IMR-90 (cell line): Measurements from ENCODE around the gene PPY. TPM values are rescaled to one million over a fixed set of nuclear protein-coding genes. Genes with fewer than 3 reads are reported as not detected.

ENCODE experiments used
- ATAC-seq: fragments of 200-7000 bp; cut with Tn5 transposase; 2 replicates; pipeline ENCODE4 v1.9.1; 2020; ENCODE audit warnings: low read depth, mild to moderate bottlenecking, moderate library complexity
- BruUV-seq: library from RNA; stranded (reverse); fragments of 400-500 nt; replicated peaks from 2 replicates; lab custom pipeline; 2021; lab: Mats Ljungman, UMichigan
- CTCF ChIA-PET: fragments of 300-600 bp; formaldehyde crosslinking; extraction: SDS; loops from one replicate; lab custom pipeline; 2021; ENCODE audit warnings: antibody characterized with exemption; lab: Yijun Ruan, JAX
- POLR2A ChIA-PET: fragments of 300-600 bp; sonication (Branson Sonifier 250); formaldehyde crosslinking; loops from one replicate; lab custom pipeline; 2022; ENCODE audit warnings: antibody characterized with exemption; ENCODE audit not compliant: unreplicated experiment; lab: Charles Lee
- DNase-seq: peaks from one replicate; pipeline ENCODE4 v3.0.0; 2013
- H2AFZ ChIP-seq: replicated peaks from 2 replicates; pipeline ENCODE3; 2013; ENCODE audit warnings: low read length, mild to moderate bottlenecking; ENCODE audit not compliant: poor library complexity
- H2AK5ac ChIP-seq: 2 replicates; pipeline ENCODE4 v1.6.1; 2013; ENCODE audit warnings: low read depth, low read length, inconsistent platforms
- H2AK9ac ChIP-seq: replicated peaks from 2 replicates; pipeline ENCODE3; 2013; ENCODE audit warnings: mild to moderate bottlenecking, low read depth, low read length, moderate library complexity; ENCODE audit not compliant: poor library complexity
- H2BK120ac ChIP-seq: 2 replicates; pipeline ENCODE4 v1.6.1; 2013; ENCODE audit warnings: low read depth, low read length, inconsistent platforms
- H2BK15ac ChIP-seq: 3 replicates; pipeline ENCODE4 v1.6.1; 2013; ENCODE audit warnings: low read depth, low read length, inconsistent platforms
- H2BK20ac ChIP-seq: 2 replicates; pipeline ENCODE4 v1.6.1; 2013; ENCODE audit warnings: low read depth, mild to moderate bottlenecking, inconsistent platforms, low read length, moderate library complexity
- H2BK5ac ChIP-seq: 2 replicates; pipeline ENCODE4 v1.6.1; 2013; ENCODE audit warnings: mild to moderate bottlenecking, low read depth, low read length, inconsistent platforms; ENCODE audit not compliant: poor library complexity, severe bottlenecking
- H3K14ac ChIP-seq: replicated peaks from 2 replicates; pipeline ENCODE4 v1.6.1; 2013; ENCODE audit warnings: low read depth, low read length, inconsistent platforms
- H3K18ac ChIP-seq: 2 replicates; pipeline ENCODE4 v1.6.1; 2013; ENCODE audit warnings: low read depth, low read length, control low read depth
- H3K23ac ChIP-seq: 2 replicates; pipeline ENCODE4 v1.6.1; 2013; ENCODE audit warnings: low read depth, low read length, inconsistent platforms
- H3K27ac ChIP-seq: 2 replicates; pipeline ENCODE4 v1.5.1; 2013; ENCODE audit warnings: mild to moderate bottlenecking, control low read depth, low read length; ENCODE audit not compliant: insufficient read depth
- H3K27me3 ChIP-seq: 2 replicates; pipeline ENCODE4 v1.6.1; 2013; ENCODE audit warnings: low read length; ENCODE audit not compliant: control insufficient read depth, insufficient read depth
- H3K36me3 ChIP-seq: 2 replicates; pipeline ENCODE4 v1.6.1; 2013; ENCODE audit warnings: low read length, mixed read lengths; ENCODE audit not compliant: control insufficient read depth, insufficient read depth
- H3K4ac ChIP-seq: 2 replicates; pipeline ENCODE4 v1.6.1; 2013; ENCODE audit warnings: low read depth, low read length, inconsistent platforms
- H3K4me1 ChIP-seq: 2 replicates; pipeline ENCODE4 v1.6.1; 2013; ENCODE audit warnings: low read length, mixed read lengths; ENCODE audit not compliant: control insufficient read depth, insufficient read depth
- H3K4me2 ChIP-seq: 2 replicates; pipeline ENCODE4 v1.6.1; 2013; ENCODE audit warnings: low read depth, mild to moderate bottlenecking, control low read depth, low read length, moderate library complexity
- H3K4me3 ChIP-seq: 2 replicates; pipeline ENCODE4 v1.5.1; 2013; ENCODE audit warnings: low read depth, mild to moderate bottlenecking, control low read depth, low read length, moderate library complexity; ENCODE audit not compliant: insufficient read depth
- H3K56ac ChIP-seq: 2 replicates; pipeline ENCODE4 v1.6.1; 2013; ENCODE audit warnings: low read length, inconsistent platforms; ENCODE audit not compliant: insufficient read depth; ENCODE audit errors: extremely low read depth
- H3K79me1 ChIP-seq, 2 experiments: 2 replicates each; pipeline ENCODE4 v1.6.1; 2013; ENCODE audit warnings: low read length in 2 of 2, inconsistent platforms in 1 of 2, low read depth in 1 of 2
- H3K9ac ChIP-seq: 2 replicates; pipeline ENCODE4 v1.6.1; 2013; ENCODE audit warnings: low read depth, low read length, control low read depth
- H3K9me1 ChIP-seq: 2 replicates; pipeline ENCODE4 v1.6.1; 2013; ENCODE audit warnings: low read length, inconsistent platforms; ENCODE audit not compliant: insufficient read depth
- H3K9me3 ChIP-seq: 2 replicates; pipeline ENCODE4 v1.6.1; 2013; ENCODE audit warnings: low read length; ENCODE audit not compliant: control insufficient read depth, insufficient read depth
- H4K20me1 ChIP-seq: 2 replicates; pipeline ENCODE4 v1.6.1; 2013; ENCODE audit warnings: low read length, inconsistent platforms; ENCODE audit not compliant: insufficient read depth
- H4K5ac ChIP-seq: 2 replicates; pipeline ENCODE4 v1.6.1; 2013; ENCODE audit warnings: mild to moderate bottlenecking, low read depth, low read length, control low read depth
- H4K8ac ChIP-seq, 2 experiments: 2 replicates each; pipeline ENCODE4 v1.6.1; 2013; ENCODE audit warnings: low read depth in 2 of 2, low read length in 2 of 2, control low read depth in 1 of 2, inconsistent platforms in 1 of 2
- H4K91ac ChIP-seq: 2 replicates; pipeline ENCODE4 v1.6.1; 2013; ENCODE audit warnings: low read depth, low read length, inconsistent platforms; ENCODE audit not compliant: insufficient read depth
- BHLHE40 ChIP-seq: fragments of 150-350 bp; IDR thresholded peaks from 2 replicates; pipeline ENCODE4 v1.6.1; 2016; ENCODE audit warnings: mild to moderate bottlenecking, low read depth, low read length
- FOS ChIP-seq: fragments of 150-350 bp; IDR thresholded peaks from 2 replicates; pipeline ENCODE4 v1.6.1; 2016; ENCODE audit warnings: low read depth, low read length
- WGBS, 2 experiments: methylation state at CpG; one replicate each; pipeline versions ENCODE4 v1.1.5 to v1.1.7; 2013; ENCODE audit warnings: missing lambda C conversion rate in 2 of 2; ENCODE audit not compliant: insufficient read length in 1 of 2; ENCODE audit errors: extremely low coverage in 2 of 2; 5-methylcytosine and 5-hydroxymethylcytosine counted together
- dilution Hi-C: fragments of 300-500 bp; cut with HindIII; formaldehyde crosslinking; loops from one replicate; pipeline ENCODE4 v1.14.3; 2018; ENCODE audit warnings: low sequenced_read_pairs; ENCODE audit not compliant: unreplicated experiment
- in situ Hi-C: fragments of 300-500 bp; cut with MboI; formaldehyde crosslinking; loops from 3 replicates; pipeline ENCODE4 v1.14.3; 2019; ENCODE audit warnings: low sequenced_read_pairs, inconsistent platforms, mixed read lengths
- intact Hi-C: fragments of 100-400 bp; cut with micrococcal nuclease; formaldehyde crosslinking; loops from 2 replicates; pipeline ENCODE4 v1.10.0; 2022
- polyA plus RNA-seq, 3 experiments: library from polyadenylated mRNA; depleted of rRNA; stranded (reverse); fragments of >200 nt; gene quantifications; 2 replicates each; pipeline ENCODE4 v1.2.3, GENCODE V29; 2012; ENCODE audit warnings: low replicate concordance in 1 of 3
- total RNA-seq: library from RNA; depleted of rRNA; stranded (reverse); fragments of >200 nt; gene quantifications from 2 replicates; pipeline ENCODE4 v1.2.3, GENCODE V29; 2012

The PPY gene
- total and polyA plus RNA-seq, 2 of the 4 experiments (the other 2 are of a cell fraction), result not detected

DNA sequence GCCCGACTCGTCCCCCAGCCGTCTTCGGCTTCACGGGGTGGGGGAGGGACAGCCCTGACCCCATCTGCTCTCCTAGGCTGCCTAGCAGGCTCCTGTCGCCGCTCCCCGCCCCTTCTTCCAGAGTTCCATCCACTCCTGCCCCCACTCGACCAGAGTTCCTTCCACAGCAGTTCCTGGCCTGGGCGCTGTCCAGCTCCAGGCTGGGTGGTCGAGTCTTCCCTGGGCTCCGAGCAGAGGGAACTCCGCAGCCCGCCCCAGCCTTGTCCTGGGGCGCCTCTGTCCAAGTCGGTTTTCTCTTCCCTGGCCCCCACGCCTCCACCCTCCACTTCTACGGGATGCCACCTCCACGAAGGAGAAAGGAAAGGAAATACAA lies 10.1 kb upstream of the PPY start:
- ATAC-seq (peak; percentile 53), DNase-seq (no peak)
- Histone ChIP-seq H4K20me1 (0 out of 2 replicates have a peak, but pooled peaks cover 6% of the 10 kb centered on the region), H2BK5ac (no peak overlapping the region), H3K4me2 (no peak overlapping the region), H2BK15ac (no peak overlapping the region), H4K91ac (no peak overlapping the region), H2AK5ac (no peak overlapping the region), H3K9me1 (no peaks in the 10 kb centered on the region), H3K27me3 (peaks cover 69% of the 10 kb centered on the region), H2BK20ac (no peak overlapping the region), H2BK120ac (no peak overlapping the region), H3K14ac (no peak overlapping the region), H3K4me1 (no peaks in the 10 kb centered on the region), H3K27ac (no peak overlapping the region), H3K79me1 (no peaks in the 10 kb centered on the region), H3K56ac (no peak overlapping the region), H4K8ac (no peak overlapping the region), H3K9me3 (peaks cover 3% of the 10 kb centered on the region; the same call in 1 of the 2 replicates), H2AK9ac (no peak overlapping the region), H3K18ac (no peak overlapping the region), H3K9ac (no peak overlapping the region), H2AFZ (no peak overlapping the region), H3K4ac (no peak overlapping the region), H3K23ac (no peak overlapping the region), H3K36me3 (no peaks in the 10 kb centered on the region), H4K5ac (no peak overlapping the region), H3K4me3 (no peak overlapping the region)
- ChIA-PET CTCF (no interaction called here), POLR2A (no interaction called here)
- dilution Hi-C loops, result no loop called here
- no TSS peak for BruUV-seq
- TF ChIP-seq BHLHE40 (no peak), FOS (no peak)
- intact Hi-C loops, result no loop called here
- WGBS, 2 experiments, result 2% methylated on average over 8 of the region's 19 CpGs; no CpG with 5 or more reads in 1 of the 2 experiments
- in situ Hi-C loops, result no loop called here
